Endometrial microvascular endothelial cells (primary cell): ENCODE data around the gene SPDYE1. TPM values are rescaled to one million over a fixed set of nuclear protein-coding genes. Genes with fewer than 3 reads are reported as not detected.
"Not testable (repeated sequence)": the region's sequence is repeated elsewhere in the genome, so short reads cannot be mapped to it uniquely, and the experiment has no call there.

ENCODE experiments used
- in situ Hi-C: cut with HindIII; loops from 2 replicates; pipeline ENCODE4 v1.10.0; 2017; ENCODE audit warnings: low sequenced_read_pairs, low pct_unique_long_range_greater_than_20kb; ENCODE audit errors: inconsistent ontology term
- total RNA-seq: library from RNA; depleted of rRNA; stranded (reverse); fragments of >200 nt; gene quantifications from one replicate; pipeline ENCODE4 v1.2.3, GENCODE V29; 2015; ENCODE audit errors: inconsistent ontology term

Gene SPDYE1
- not detected for total RNA-seq

GRCh38 chr7:43997532-43997931 is at the start of gene SPDYE1:
SPDYE1 (plus strand) TSS chr7:43997897; CDS start chr7:43999950, 2,053 bp downstream.
- in situ Hi-C loops, result not testable (repeated sequence)

DNA sequence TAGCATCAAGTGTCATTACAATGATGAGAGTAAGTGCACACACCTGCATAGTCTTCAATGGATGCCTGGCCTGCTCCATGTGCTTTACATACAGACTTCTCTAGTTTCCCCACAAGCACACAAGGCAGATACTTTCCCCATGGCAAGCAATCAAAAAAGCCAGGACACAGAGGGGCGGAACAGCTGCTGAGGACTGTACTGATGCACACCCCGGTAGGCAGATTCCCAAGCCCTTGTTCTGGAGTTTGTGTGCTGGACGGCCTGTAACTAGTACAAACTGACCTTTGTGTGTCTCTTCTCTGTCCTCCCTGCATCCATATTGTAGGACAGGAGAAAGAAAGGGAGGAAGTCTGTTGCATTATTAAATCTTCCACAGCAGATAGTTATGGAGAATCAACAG is 45.7 kb upstream of the SPDYE1 start:
- in situ Hi-C loops, result no loop called here

- in situ Hi-C loops, result no loop called here
These were observed 44.6 kb upstream of the SPDYE1 start for GRCh38 chr7:43953071-43953470.

GRCh38 chr7:43954524-43955228 is 43.0 kb upstream of the SPDYE1 start:
- in situ Hi-C loops, result no loop called here

DNA sequence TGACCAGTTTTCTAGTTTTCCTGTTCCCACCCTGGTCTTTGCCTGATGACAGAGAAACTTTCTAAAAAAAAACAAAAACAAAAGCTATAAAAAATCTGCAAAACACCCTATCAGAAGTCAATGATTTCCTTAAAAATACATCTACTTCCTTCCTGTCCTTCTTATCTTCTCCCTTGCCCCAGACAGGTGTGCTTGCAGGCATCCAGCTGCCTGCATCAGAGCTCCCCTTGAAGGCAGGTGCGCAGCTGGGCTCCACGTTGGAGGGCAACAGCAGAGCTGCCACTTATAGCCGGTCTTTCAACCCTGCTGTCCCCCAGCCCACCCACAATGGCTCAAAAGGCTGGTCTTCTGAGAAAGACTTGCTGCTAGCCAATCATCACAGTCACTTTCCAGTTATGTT is 41.7 kb upstream of the SPDYE1 start:
- in situ Hi-C loops, result no loop called here

DNA sequence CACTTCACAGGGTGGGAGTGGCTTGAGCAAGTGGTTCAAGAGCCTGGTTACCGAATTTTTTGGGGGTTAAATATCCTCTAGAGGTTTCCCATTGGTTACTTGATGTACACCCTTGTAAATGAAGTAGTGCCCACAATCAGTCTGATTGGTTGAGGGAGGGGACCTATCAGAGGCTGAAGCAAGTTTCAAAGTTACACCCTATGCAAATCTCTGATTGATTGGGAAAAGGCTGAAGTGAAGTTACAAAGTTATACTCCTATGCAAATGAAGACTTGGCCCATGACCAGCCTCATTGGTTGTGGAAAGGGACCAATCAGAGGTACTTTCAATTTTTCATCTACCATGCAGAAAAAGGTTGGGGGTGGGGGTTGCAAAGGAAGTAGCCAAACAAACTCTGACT is 36.8 kb upstream of the SPDYE1 start:
- in situ Hi-C loops, result no loop called here

DNA sequence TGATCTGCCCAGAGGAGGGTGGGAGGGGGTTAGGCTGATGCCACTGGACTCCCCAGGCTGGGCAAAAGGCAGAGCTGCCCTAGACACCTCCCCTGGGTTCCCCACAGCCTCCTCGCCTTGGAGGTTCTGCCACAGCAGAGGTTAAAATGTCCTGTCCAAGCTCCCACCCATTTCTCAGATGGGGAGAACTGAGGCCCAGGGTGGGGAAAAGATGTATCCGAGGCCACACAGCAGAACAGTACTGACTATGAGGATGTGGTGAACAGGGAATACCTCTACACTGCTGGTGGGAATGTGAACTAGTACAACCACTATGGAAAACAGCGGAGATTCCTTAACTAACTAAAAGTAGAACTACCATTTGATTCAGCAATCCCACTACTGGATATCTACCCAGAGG is 31.3 kb upstream of the SPDYE1 start:
- in situ Hi-C loops, result not testable (repeated sequence)

GRCh38 chr7:43968172-43969040 is 29.3 kb upstream of the SPDYE1 start:
- in situ Hi-C loops, result not testable (repeated sequence)

DNA sequence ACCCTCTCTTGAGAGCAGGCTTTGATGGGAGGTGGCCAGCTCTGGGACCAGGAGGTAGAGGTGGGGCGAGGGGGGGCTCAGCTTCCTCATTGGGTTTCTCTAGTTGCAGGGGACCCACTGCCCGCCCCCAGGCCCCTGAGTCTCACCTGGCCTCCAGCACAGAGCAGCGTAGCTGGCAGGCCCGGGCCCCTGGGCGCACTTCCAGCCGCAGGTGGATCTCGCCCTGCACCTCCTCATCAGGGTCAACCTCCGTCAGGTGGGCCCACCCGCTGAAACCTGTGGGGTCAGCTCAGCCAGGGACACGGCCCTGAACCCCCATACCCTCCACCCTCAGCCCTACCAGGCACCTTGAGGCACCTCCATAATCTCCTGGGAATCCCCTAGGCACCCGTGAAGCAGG is 28.1 kb upstream of the SPDYE1 start:
- in situ Hi-C loops, result not testable (repeated sequence)

- in situ Hi-C loops, result not testable (repeated sequence)
These were observed 27.0 kb upstream of the SPDYE1 start for GRCh38 chr7:43970698-43971097.

- in situ Hi-C loops, result not testable (repeated sequence)
These were observed 23.6 kb upstream of the SPDYE1 start for GRCh38 chr7:43974033-43974573.

- in situ Hi-C loops, result not testable (repeated sequence)
These were observed 22.8 kb upstream of the SPDYE1 start for GRCh38 chr7:43974725-43975482.

DNA sequence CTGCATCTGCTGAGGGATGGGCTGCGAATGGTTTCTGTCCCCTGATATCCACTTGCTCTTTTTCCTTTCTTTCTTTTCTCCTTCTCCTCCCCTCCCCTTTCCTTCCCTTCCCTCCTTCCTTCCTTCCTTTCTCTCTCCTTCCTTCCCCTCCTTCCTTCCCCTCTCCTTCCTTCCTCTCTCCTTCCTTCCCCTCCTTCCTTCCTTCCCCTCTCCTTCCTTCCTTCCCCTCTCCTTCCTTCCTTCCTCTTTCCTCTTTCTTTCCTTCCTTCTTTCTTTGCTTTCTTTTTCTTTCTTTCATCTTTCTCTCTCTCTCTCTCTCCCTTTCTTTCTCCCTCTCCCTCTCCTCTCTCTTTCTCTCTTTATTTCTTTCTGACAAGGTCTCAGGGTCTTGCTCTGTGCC is 20.2 kb upstream of the SPDYE1 start:
- in situ Hi-C loops, result no loop called here

- in situ Hi-C loops, result not testable (repeated sequence)
These were observed 19.6 kb upstream of the SPDYE1 start for GRCh38 chr7:43978102-43978501.

- in situ Hi-C loops, result not testable (repeated sequence)
These were observed 14.8 kb upstream of the SPDYE1 start for GRCh38 chr7:43982848-43983247.

GRCh38 chr7:43983736-43984135 is 14.0 kb upstream of the SPDYE1 start:
- in situ Hi-C loops, result not testable (repeated sequence)

DNA sequence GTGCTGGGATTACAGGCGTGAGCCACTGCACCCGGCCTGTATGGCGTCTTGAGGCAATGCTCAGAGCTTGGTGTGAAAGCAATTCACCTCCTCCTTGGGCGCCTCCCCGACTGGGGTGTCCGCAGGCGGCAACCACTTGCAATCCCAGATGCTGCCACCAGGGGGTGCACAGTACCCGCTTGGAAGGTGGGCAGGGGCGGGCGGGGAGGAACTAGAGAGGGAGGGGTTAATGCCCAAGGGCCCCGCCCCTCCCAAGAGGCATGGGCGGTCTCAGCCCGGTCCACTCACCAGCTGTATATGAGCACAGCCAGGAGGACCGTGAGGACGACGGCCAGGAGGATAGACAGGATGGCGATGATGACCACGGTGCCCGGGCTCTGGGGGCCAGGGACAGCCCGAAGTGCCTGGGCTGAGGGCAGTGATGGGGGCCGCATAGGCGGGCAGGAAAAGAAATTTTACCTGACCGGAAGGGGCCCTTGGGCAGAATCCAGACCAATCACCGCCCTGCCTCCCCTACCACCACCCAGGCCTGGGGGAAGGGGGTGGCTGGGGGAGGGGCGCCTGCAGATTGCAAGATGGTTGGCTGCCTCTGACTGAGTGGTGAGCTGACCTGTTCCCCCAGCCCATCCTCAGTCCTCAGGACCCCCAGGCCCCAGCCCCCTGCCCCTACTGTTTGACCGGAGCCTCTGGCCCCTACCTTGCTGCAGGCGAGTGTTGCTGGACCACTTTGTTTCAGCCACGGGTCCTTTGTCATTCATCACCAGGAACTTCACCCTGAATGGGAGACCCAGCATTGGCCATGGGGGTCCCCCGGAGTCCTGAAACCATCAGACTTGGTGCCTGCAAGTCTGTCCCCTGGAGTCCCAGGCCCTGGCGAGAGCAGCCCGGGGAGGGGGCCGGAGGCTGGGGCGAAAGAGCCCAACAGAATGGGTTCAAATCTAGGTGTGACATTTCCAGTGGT is 11.5 kb upstream of the SPDYE1 start:
- in situ Hi-C loops, result not testable (repeated sequence)

GRCh38 chr7:43987476-43987875 is 10.2 kb upstream of the SPDYE1 start:
- in situ Hi-C loops, result not testable (repeated sequence)
